ENCODE data around the gene TSPAN14.

The TSPAN14 gene

GRCh38 chr10:80453056-80453841, 861 bp upstream of the TSPAN14 start:
- no peak for TF ChIP-seq CTCF (IDR thresholded peaks at IDR 0.05)

- no peak for TF ChIP-seq CTCF (IDR thresholded peaks at IDR 0.05)
Observed at GRCh38 chr10:80454513-80455460, 677 bp downstream of the TSPAN14 start.

- no peak for TF ChIP-seq CTCF (IDR thresholded peaks at IDR 0.05)
Observed at GRCh38 chr10:80455461-80456349, 1.6 kb downstream of the TSPAN14 start.

- TF ChIP-seq CTCF (IDR thresholded peaks at IDR 0.05), result no peak
Observed at GRCh38 chr10:80457554-80458262, 3.6 kb downstream of the TSPAN14 start.

DNA sequence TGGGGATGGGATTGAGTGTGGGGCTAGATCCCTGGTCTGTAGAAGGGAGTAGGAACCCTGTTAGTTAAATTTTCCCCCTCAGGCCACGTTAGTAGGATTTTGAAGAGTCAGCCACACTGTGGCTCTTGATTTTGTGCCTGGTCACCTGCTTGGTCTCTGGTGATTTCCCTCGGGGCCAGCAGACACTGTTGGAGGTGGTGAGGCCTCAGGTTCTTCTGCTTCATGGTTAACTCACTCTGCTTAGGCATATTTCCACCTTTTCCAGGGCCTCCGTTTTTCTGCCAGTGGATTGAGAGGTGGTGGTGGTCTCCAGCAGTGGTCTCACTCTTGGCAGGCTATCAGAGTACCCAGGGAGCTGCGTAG, 4.1 kb downstream of the TSPAN14 start:
- no peak for TF ChIP-seq CTCF (IDR thresholded peaks at IDR 0.05)

GRCh38 chr10:80458638-80459037, 4.5 kb downstream of the TSPAN14 start:
- no peak for TF ChIP-seq CTCF (IDR thresholded peaks at IDR 0.05)
